Nephron progenitor cell (in vitro differentiated cells): ENCODE data around the gene RAPGEF1.

Source experiments
- DNase-seq: peaks from one replicate; pipeline ENCODE4 v3.0.0; 2021
- H3K27ac Mint-ChIP-seq: 2 replicates; pipeline ENCODE4 v1.8.0; 2021; ENCODE audit warnings: mild to moderate bottlenecking, moderate library complexity, mixed read lengths
- H3K27me3 Mint-ChIP-seq: 2 replicates; pipeline ENCODE4 v1.8.0; 2021; ENCODE audit warnings: mild to moderate bottlenecking, low read depth, mixed read lengths; ENCODE audit not compliant: poor library complexity
- H3K36me3 Mint-ChIP-seq: 2 replicates; pipeline ENCODE4 v1.8.0; 2021; ENCODE audit warnings: low read depth, mixed read lengths
- H3K4me1 Mint-ChIP-seq: 2 replicates; pipeline ENCODE4 v1.8.0; 2021; ENCODE audit warnings: mixed read lengths
- H3K4me3 Mint-ChIP-seq: 2 replicates; pipeline ENCODE4 v1.8.0; 2021; ENCODE audit warnings: mild to moderate bottlenecking, moderate library complexity, mixed read lengths
- H3K9me3 Mint-ChIP-seq: 2 replicates; pipeline ENCODE4 v1.8.0; 2021; ENCODE audit warnings: mild to moderate bottlenecking, moderate library complexity, mixed read lengths
- CTCF ChIP-seq: fragments of 200-600 bp; sonication (generic); IDR thresholded peaks from 2 replicates; pipeline ENCODE4 v1.5.0; 2021; ENCODE audit warnings: antibody characterized with exemption

Gene RAPGEF1

DNA sequence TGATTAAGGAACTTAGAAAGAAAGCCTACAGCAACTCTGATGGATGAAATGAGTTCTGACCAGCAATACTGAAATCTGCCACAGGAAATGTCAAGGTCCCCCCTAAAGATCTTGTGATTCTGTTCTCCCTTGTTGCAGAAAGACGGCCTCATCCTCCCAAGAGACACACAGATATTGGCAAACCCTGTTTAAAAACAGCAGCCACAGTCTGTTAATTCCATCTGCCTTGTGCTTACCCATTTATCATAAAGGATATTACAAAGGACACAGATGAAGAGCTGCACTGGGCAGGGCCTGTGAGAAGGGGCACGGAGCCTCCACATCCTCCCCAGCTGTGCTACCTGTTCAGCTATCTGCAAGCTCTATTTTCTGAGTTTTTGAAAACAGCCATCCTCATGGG is 15.2 kb downstream of the RAPGEF1 start:
- H3K4me3 Mint-ChIP-seq, result no peak overlapping the region

GRCh38 chr9:131723632-131724031 is 16.2 kb downstream of the RAPGEF1 start:
- Mint-ChIP-seq H3K27ac (no peak overlapping the region), H3K4me3 (no peak overlapping the region), H3K27me3 (peaks cover 3% of the 10 kb centered on the region), H3K4me1 (peaks cover 22% of the 10 kb centered on the region), H3K36me3 (peaks cover 56% of the 10 kb centered on the region), H3K9me3 (peaks cover 15% of the 10 kb centered on the region)
- DNase-seq, result no peak
- no peak for TF ChIP-seq CTCF

More for the DNA sequence above, 15.2 kb downstream of the RAPGEF1 start:
- H3K4me1 Mint-ChIP-seq, result peaks cover 28% of the 10 kb centered on the region
- H3K27ac Mint-ChIP-seq, result peak overlapping the region; percentile 45
- peaks cover 56% of the 10 kb centered on the region for H3K36me3 Mint-ChIP-seq
- no peak for TF ChIP-seq CTCF
- DNase-seq, result no peak
- H3K9me3 Mint-ChIP-seq, result peaks cover 15% of the 10 kb centered on the region
- peaks cover 3% of the 10 kb centered on the region for H3K27me3 Mint-ChIP-seq

DNA sequence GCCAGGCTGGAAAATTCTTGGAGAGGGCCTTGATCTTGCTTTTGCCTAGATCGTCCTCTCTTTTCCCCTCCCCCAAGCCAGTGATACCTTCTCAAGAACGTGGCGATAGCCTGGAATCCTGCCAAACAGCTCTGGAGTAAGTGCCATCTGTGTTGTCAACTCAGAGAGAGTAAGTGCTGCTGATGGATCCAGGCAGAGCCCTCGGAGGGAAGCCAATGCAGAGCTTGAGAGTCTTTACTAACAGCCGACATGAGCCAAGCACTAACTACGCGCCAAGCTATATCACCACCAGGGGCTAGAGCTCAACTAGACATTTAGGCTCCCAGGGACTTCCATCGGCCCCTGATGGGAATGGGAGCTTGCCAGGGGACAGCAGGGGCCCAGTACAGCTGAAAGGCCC is 17.6 kb downstream of the RAPGEF1 start:
- no peak for TF ChIP-seq CTCF
- H3K4me1 Mint-ChIP-seq, result peaks cover 15% of the 10 kb centered on the region
- no peak for DNase-seq
- H3K36me3 Mint-ChIP-seq, result peaks cover 52% of the 10 kb centered on the region
- peaks cover 3% of the 10 kb centered on the region for H3K27me3 Mint-ChIP-seq
- peaks cover 15% of the 10 kb centered on the region for H3K9me3 Mint-ChIP-seq
- H3K4me3 Mint-ChIP-seq, result no peak overlapping the region
- H3K27ac Mint-ChIP-seq, result no peak overlapping the region

- H3K36me3 Mint-ChIP-seq, result peaks cover 45% of the 10 kb centered on the region
- H3K9me3 Mint-ChIP-seq, result peaks cover 14% of the 10 kb centered on the region
- H3K27me3 Mint-ChIP-seq, result peaks cover 3% of the 10 kb centered on the region
- no peak for DNase-seq
- TF ChIP-seq CTCF, result no peak
- peaks cover 18% of the 10 kb centered on the region for H3K4me1 Mint-ChIP-seq
- peak overlapping the region; percentile 67 for H3K27ac Mint-ChIP-seq
- H3K4me3 Mint-ChIP-seq, result no peak overlapping the region
These were observed 18.8 kb downstream of the RAPGEF1 start for GRCh38 chr9:131721076-131721475.

DNA sequence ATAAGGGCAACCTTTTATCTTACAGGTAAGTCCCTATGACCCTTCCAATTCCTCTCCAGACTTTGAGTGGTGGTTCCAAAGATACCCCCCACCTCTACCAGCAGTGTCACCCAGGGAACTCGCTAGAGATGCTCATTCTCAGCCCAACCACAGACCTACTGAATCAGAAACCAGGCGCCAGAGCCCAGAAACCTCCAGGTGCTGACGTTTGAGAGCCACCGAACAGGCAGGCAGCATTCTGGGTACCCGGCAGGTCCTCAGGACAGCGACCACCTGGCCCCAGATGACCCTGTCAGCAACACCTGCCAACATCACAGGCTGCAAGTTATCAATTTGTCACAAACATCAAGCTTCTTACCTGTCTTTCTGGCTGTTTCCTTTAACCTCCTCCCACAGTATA is 19.5 kb downstream of the RAPGEF1 start:
- Mint-ChIP-seq H3K36me3 (peaks cover 38% of the 10 kb centered on the region), H3K27ac (no peak overlapping the region), H3K9me3 (peaks cover 8% of the 10 kb centered on the region), H3K27me3 (peaks cover 3% of the 10 kb centered on the region), H3K4me3 (no peak overlapping the region), H3K4me1 (peaks cover 18% of the 10 kb centered on the region)
- DNase-seq, result no peak
- TF ChIP-seq CTCF, result no peak

DNA sequence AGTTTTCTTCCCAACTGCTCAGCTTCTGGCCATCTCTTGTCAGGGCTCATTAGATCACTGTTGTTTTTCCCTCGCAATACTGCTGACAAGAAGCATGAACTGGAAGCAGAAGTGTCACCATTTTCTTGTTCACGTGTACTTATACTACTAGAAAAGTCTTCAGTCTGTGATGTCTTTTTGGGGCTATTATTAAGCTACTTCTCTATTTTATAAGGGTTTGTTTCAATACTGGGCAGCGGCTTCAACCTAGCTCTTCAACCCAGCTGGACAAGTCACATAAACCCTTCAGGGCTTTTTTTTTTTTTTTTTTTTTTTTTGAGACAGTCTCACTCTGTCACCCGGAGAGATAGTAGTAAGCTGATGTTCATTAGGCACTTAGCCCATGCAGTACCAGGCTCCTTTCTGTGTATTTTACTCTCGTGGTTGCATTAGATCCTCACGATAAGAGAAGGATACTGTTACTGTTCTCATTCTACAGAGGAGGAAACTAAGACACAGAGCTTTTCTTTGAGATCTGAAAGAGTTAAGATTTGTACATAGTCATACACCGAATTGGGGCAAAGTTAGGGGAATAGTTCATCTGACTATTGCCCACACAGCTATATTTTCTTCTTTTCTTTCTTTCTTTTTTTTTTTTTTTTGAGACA is 20.5 kb downstream of the RAPGEF1 start:
- H3K4me3 Mint-ChIP-seq, result no peak overlapping the region
- no peak for TF ChIP-seq CTCF

More for the DNA sequence above, 20.5 kb downstream of the RAPGEF1 start:
- Mint-ChIP-seq H3K27me3 (no peaks in the 10 kb centered on the region), H3K4me1 (peaks cover 17% of the 10 kb centered on the region), H3K27ac (peak overlapping the region; percentile 61), H3K36me3 (peaks cover 34% of the 10 kb centered on the region), H3K9me3 (no peaks in the 10 kb centered on the region)
- no peak for DNase-seq
